Upper lobe of left lung (tissue), 6 donors: Measurements from ENCODE around the gene LPAR5. TPM values are rescaled to one million over a fixed set of nuclear protein-coding genes. Genes with fewer than 3 reads are reported as not detected.

Source experiments
- ATAC-seq, 2 donors: fragments of 200-7000 bp; cut with Tn5 transposase; one replicate each; pipeline ENCODE4 v1.9.1; 2022; ENCODE audit warnings: mild to moderate bottlenecking in 2 of 2, moderate library complexity in 2 of 2; ENCODE audit not compliant: low FRiP score in 2 of 2
- DNase-seq, 2 donors: peaks; one replicate each; pipeline ENCODE4 v3.0.0-alpha.2; 2019 to 2020
- H3K27ac ChIP-seq, 4 donors: fragments of 200-600 bp; sonication (generic); one replicate each; pipeline ENCODE4 v1.5.1; 2016 to 2019
- H3K27me3 ChIP-seq, 4 donors: fragments of 200-600 bp; sonication (generic); one replicate each; pipeline ENCODE4 v1.5.1; 2017 to 2019
- H3K36me3 ChIP-seq, 4 donors: fragments of 200-600 bp; sonication (generic); one replicate each; pipeline ENCODE4 v1.5.1; 2016 to 2019
- H3K4me1 ChIP-seq, 4 donors: fragments of 200-600 bp; sonication (generic); one replicate each; pipeline ENCODE4 v1.5.1; 2018 to 2019
- H3K4me3 ChIP-seq, 4 donors: fragments of 200-600 bp; sonication (generic); one replicate each; pipeline ENCODE4 v1.5.1; 2017 to 2019; ENCODE audit warnings: mild to moderate bottlenecking in 2 of 4, moderate library complexity in 1 of 4
- H3K9me3 ChIP-seq, 4 donors: fragments of 200-600 bp; sonication (generic); one replicate each; pipeline ENCODE4 v1.5.1; 2018 to 2019
- CTCF ChIP-seq, 6 experiments: fragments of 450-650 bp in 4 of 6; fragments of 200-600 bp in 2 of 6; sonication (generic) in 2 of 6; IDR thresholded peaks; one replicate each; pipeline ENCODE4 v1.5.1; 2016 to 2019; ENCODE audit warnings: antibody characterized with exemption in 6 of 6
- EP300 ChIP-seq, 4 donors: sonication (generic); formaldehyde crosslinking; IDR thresholded peaks; one replicate each; pipeline ENCODE4 v1.5.1; 2017; ENCODE audit warnings: antibody characterized with exemption in 4 of 4, control low read depth in 2 of 4
- POLR2A ChIP-seq, 4 donors: fragments of 450-650 bp; IDR thresholded peaks; one replicate each; pipeline ENCODE4 v1.5.1; 2016 to 2017; ENCODE audit warnings: antibody characterized with exemption in 4 of 4, mild to moderate bottlenecking in 2 of 4
- POLR2AphosphoS5 ChIP-seq, 2 donors: sonication (generic); formaldehyde crosslinking; IDR thresholded peaks; one replicate each; pipeline ENCODE4 v1.5.1; 2017; ENCODE audit warnings: antibody characterized with exemption in 2 of 2
- WGBS, 2 donors: methylation state at CpG; one replicate each; pipeline ENCODE4 v1.1.5; 2017 to 2018; 5-methylcytosine and 5-hydroxymethylcytosine counted together
- total RNA-seq, 6 donors: library from RNA; depleted of rRNA in 4 of 6; stranded (reverse); fragments of >200 nt in 4 of 6; gene quantifications; one replicate each; pipeline versions ENCODE4 v1.1.0 to v1.2.1, GENCODE V29; 2016 to 2021
- donor health status: DM: no; HTN: no; CAD: no; lungs with moderate emphysema.
- donor health status: DM: no; HTN: yes; CAD: no; lungs with severe emphysema.

Gene LPAR5
- total RNA-seq, 6 donors from 2014 or later: 1.3 to 4.4 (median 2.9) TPM

GRCh38 chr12:6647083-6647604 is 11.4 kb upstream of the LPAR5 start, which contains the start of gene ACRBP:
Gene ACRBP, minus strand, starts transcription at chr12:6647432. Its CDS starts 66 bp downstream, at chr12:6647366.
- no peak for TF ChIP-seq CTCF (IDR thresholded peaks at IDR 0.05)
- TF ChIP-seq EP300 (IDR thresholded peaks at IDR 0.05): no peak
- peak in 1 of 4 donors; percentile 63 for TF ChIP-seq POLR2A (IDR thresholded peaks at IDR 0.05)
- TF ChIP-seq POLR2AphosphoS5 (IDR thresholded peaks at IDR 0.05): peak; percentile 19 to 52
- H3K27me3 ChIP-seq: no peaks in the 10 kb centered on the region
- H3K9me3 ChIP-seq: no peaks in the 10 kb centered on the region
- peak; percentile 89 to 95 for DNase-seq
- peak within 1 kb of the TSS in 3 of 4 donors; percentile 33 to 78 (median 55) for H3K27ac ChIP-seq
- WGBS, 2 donors: 18 to 19% methylated on average over 14 to 38 of the region's 38 CpGs
- peak within 1 kb of the TSS; percentile 0 to 58 (median 44) for H3K4me3 ChIP-seq
- ATAC-seq: peak; percentile 86 to 95
- H3K36me3 ChIP-seq: peaks cover 14 to 42% (median 32%) of the 10 kb centered on the region in 4 donors
- peaks cover 6 to 26% (median 17%) of the 10 kb centered on the region in 4 donors for H3K4me1 ChIP-seq

- DNase-seq (no peak), ATAC-seq (no peak)
- H3K27me3 ChIP-seq: no peaks in the 10 kb centered on the region
- peaks cover 13 to 35% (median 26%) of the 10 kb centered on the region in 4 donors for H3K36me3 ChIP-seq
- H3K4me3 ChIP-seq: peak overlapping the region in 3 of 4 donors; percentile 37 to 58 (median 51)
- peaks cover 6 to 26% (median 17%) of the 10 kb centered on the region in 4 donors for H3K4me1 ChIP-seq
- 71 to 74% methylated on average over 27 to 28 of the region's 28 CpGs for WGBS, 2 donors
- H3K27ac ChIP-seq: peak overlapping the region in 3 of 4 donors; percentile 33 to 78 (median 55)
- no peaks in the 10 kb centered on the region for H3K9me3 ChIP-seq
- TF ChIP-seq CTCF (IDR thresholded peaks at IDR 0.05) (no peak), POLR2A (IDR thresholded peaks at IDR 0.05) (no peak)
Measured at GRCh38 chr12:6646276-6647082, 10.7 kb upstream of the LPAR5 start.

DNA sequence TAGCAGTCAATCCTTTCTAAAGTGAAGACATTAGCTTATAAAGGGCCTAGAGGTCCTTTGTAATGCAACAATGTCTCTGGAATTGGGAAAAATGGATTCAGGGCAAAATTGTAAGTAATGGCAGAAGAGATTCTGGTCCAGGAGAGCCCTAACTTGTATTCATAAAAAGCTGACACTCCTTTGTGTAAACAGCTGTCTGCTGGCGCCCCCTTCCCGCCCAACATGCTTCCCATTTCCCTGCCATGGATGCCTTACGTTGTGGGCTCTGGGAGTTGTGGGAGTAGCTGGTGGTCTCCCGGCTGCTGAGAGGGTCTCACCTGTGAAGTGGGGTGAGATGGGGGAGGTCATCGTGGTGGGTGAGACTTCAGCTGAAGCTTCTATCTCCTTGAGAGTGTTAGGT is 9.1 kb upstream of the LPAR5 start:
- Histone ChIP-seq H3K9me3 (no peaks in the 10 kb centered on the region), H3K4me1 (peaks cover 6 to 26% (median 17%) of the 10 kb centered on the region in 4 donors), H3K4me3 (no peak overlapping the region), H3K36me3 (peaks cover 0 to 19% (median 11%) of the 10 kb centered on the region in 4 donors), H3K27ac (peak overlapping the region; percentile 45 to 77 (median 65)), H3K27me3 (no peaks in the 10 kb centered on the region)
- no peak for TF ChIP-seq POLR2A (IDR thresholded peaks at IDR 0.05)
- TF ChIP-seq POLR2AphosphoS5 (IDR thresholded peaks at IDR 0.05): no peak
- no peak for TF ChIP-seq CTCF (IDR thresholded peaks at IDR 0.05)
- no peak for TF ChIP-seq EP300 (IDR thresholded peaks at IDR 0.05)
- ATAC-seq (no peak), DNase-seq (no peak)
- WGBS, 2 donors: 53 to 59% methylated on average over 4 to 5 of the region's 5 CpGs

DNA sequence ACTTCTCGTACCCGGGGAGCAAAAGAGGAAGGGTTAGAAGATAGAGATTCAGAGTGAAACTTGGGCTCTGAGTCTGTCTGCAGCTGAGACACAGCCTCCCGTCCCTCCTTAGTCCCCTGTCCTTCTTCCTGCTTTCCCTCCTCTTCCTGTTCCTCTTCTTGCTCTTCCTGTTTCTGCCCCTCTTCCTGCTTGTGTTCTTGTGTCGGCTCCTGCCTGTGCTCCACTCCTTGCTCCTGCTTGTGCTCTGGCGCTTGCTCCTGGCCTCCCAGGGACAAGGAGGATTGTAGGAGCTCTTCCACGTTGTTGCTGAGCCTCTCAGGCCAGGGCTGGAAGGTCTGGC is 8.5 kb upstream of the LPAR5 start:
- Histone ChIP-seq H3K36me3 (peaks cover 0 to 12% (median 7%) of the 10 kb centered on the region in 4 donors), H3K27ac (peak overlapping the region; percentile 45 to 77 (median 65)), H3K9me3 (no peaks in the 10 kb centered on the region), H3K4me3 (no peak overlapping the region), H3K27me3 (no peaks in the 10 kb centered on the region), H3K4me1 (peaks cover 6 to 26% (median 17%) of the 10 kb centered on the region in 4 donors)
- TF ChIP-seq POLR2A (IDR thresholded peaks at IDR 0.05) (peak in 1 of 4 donors; percentile 51), EP300 (IDR thresholded peaks at IDR 0.05) (no peak), CTCF (IDR thresholded peaks at IDR 0.05) (no peak), POLR2AphosphoS5 (IDR thresholded peaks at IDR 0.05) (peak in 1 of 2 donors; percentile 11)
- ATAC-seq (peak; percentile 44 to 74), DNase-seq (no peak)
- WGBS, 2 donors: 48 to 54% methylated on average over 6 of the region's 6 CpGs
